IPS DF 6.9 (cell line): ENCODE data around the gene CELF2.

Experiments used
- DNase-seq: peaks from one replicate; pipeline ENCODE4 v3.0.0-alpha.2; 2013; ENCODE audit warnings: low read depth, low spot score
- H3K27ac ChIP-seq: one replicate; pipeline ENCODE4 v1.5.1; 2013; ENCODE audit warnings: low read length, control low read depth
- H3K27me3 ChIP-seq: 2 replicates; pipeline ENCODE4 v1.6.1; 2013; ENCODE audit warnings: mild to moderate bottlenecking, low read length; ENCODE audit not compliant: control insufficient read depth, insufficient read depth
- H3K36me3 ChIP-seq: 2 replicates; pipeline ENCODE4 v1.6.1; 2013; ENCODE audit warnings: low read length; ENCODE audit not compliant: control insufficient read depth, insufficient read depth
- H3K4me1 ChIP-seq: 2 replicates; pipeline ENCODE4 v1.6.1; 2013; ENCODE audit warnings: low read length; ENCODE audit not compliant: control insufficient read depth, insufficient read depth
- H3K4me3 ChIP-seq: 2 replicates; pipeline ENCODE4 v1.5.1; 2013; ENCODE audit warnings: mild to moderate bottlenecking, low read length
- H3K9me3 ChIP-seq: 2 replicates; pipeline ENCODE4 v1.6.1; 2013; ENCODE audit warnings: low read length, inconsistent platforms; ENCODE audit not compliant: control insufficient read depth, insufficient read depth
- WGBS: extraction: QIAGEN DNeasy Blood & Tissue Kit; methylation state at CpG from one replicate; pipeline ENCODE4 v1.1.7; 2013; ENCODE audit warnings: mixed read lengths, missing lambda C conversion rate; ENCODE audit not compliant: insufficient read length, insufficient coverage; 5-methylcytosine and 5-hydroxymethylcytosine counted together

Gene CELF2

DNA sequence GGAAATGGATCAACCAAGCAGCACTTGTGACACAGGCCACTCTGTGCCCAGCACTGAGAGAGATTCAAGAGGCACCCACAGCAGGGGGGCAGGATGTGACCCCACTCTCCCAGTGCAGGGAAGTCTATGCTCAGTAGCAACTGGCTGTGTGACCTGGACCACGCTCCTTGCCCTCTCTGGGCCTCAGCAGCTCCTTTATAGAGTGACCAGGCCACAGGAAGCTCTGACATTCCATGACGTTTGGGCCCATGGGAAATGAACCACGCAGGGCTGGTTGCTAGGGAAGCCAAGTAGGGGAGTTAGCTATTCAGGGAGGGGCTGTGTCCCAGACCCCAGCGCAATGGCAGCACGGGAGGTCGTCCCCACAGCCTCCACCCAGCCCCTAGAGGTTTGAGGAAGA lies 361.2 kb downstream of the CELF2 start:
- Histone ChIP-seq H3K4me3 (no peak overlapping the region), H3K27ac (no peak overlapping the region), H3K9me3 (no peaks in the 10 kb centered on the region), H3K36me3 (no peaks in the 10 kb centered on the region), H3K4me1 (no peaks in the 10 kb centered on the region), H3K27me3 (no peaks in the 10 kb centered on the region)
- DNase-seq = no peak
- no CpG with 5 or more reads among the region's 6 CpGs for WGBS

DNA sequence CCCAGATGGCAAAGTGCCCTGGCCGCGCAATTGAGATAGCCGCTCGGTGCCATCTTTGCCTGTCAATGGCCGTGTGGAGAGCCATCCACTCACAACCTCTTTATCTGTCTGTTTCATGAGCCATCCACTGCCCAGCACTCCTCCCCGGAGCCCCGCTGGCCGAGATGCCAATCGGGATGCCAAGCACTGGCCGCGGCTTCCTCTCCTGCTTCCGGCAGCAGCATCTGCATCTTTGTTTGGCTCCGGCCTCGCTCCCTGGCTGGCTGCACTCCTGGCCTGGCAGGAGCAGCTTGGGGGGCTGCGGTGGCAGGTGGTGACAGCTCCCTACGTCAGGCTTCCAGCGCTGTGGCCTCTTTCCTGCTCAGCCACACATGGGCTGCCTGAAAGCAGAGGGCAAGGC lies 362.1 kb downstream of the CELF2 start:
- Histone ChIP-seq H3K36me3 (no peaks in the 10 kb centered on the region), H3K9me3 (no peaks in the 10 kb centered on the region), H3K27ac (no peak overlapping the region), H3K27me3 (no peaks in the 10 kb centered on the region), H3K4me1 (no peaks in the 10 kb centered on the region), H3K4me3 (no peak overlapping the region)
- no peak for DNase-seq
- no CpG with 5 or more reads among the region's 17 CpGs for WGBS

DNA sequence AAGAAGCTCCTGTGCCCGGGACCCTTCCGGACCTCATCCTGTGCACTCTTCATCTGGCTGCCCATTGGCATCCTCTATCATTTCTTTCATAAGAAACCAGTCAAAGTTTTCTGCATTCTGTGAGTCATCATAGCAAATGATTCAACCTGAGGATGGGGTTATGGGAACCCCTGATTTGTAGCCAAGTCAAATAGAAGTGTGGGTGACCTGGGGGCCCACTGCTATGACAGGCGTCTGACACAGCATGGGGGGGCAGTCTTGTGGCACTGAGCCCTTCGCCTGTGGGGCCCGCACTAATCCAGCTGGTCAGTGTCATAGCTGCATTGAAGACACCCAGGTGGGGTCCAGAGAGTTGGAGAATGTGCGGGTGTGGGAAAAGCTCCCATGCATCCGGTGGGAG lies 363.4 kb downstream of the CELF2 start:
- no peak overlapping the region for H3K4me3 ChIP-seq
- DNase-seq = no peak
- WGBS = no CpG with 5 or more reads among the region's 7 CpGs
- no peaks in the 10 kb centered on the region for H3K4me1 ChIP-seq
- H3K9me3 ChIP-seq = no peaks in the 10 kb centered on the region
- H3K27ac ChIP-seq = no peak overlapping the region
- H3K27me3 ChIP-seq = no peaks in the 10 kb centered on the region
- H3K36me3 ChIP-seq = no peaks in the 10 kb centered on the region

DNA sequence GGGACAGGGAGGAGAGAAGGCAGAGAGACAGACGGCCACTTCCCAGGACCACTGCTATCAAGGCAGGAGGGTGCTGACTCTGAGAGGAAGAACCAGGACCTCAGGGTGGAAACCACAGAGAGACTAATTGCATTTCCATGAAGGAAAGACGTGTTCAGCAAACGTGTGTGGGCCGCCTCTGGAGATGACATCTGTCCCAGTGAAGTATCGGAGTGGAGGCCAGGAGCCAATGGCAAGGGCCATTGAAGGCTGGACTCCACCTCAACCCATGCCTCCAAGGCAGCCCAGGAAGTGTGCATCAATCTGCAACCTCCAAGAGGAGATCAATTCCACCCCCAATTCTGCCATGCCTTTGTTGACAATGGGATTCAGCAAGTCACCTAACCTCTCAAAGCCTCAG lies 363.8 kb downstream of the CELF2 start:
- Histone ChIP-seq H3K4me3 (no peak overlapping the region), H3K27me3 (no peaks in the 10 kb centered on the region), H3K27ac (no peak overlapping the region), H3K36me3 (no peaks in the 10 kb centered on the region), H3K9me3 (no peaks in the 10 kb centered on the region), H3K4me1 (no peaks in the 10 kb centered on the region)
- WGBS = no CpG with 5 or more reads among the region's 5 CpGs
- DNase-seq = no peak

DNA sequence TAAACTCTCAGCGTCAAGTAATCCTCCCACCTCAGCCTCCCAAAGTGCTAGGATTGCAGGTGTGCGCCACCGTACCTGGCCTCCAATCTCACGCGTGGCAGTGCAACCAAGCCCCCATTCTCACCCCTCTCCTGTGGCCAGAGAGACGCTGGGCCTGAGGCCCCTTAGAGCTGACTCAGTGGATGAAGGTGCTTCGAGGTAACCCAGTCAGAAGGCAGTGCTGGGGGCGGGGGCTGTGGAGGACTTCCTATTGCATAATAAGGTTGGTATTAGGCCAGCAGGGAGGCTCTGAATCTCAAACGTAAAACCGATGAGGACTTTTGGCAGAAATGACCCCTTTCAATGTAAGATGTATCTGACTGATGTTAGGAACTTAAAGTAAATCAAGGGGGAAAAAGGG lies 364.5 kb downstream of the CELF2 start:
- WGBS = no CpG with 5 or more reads among the region's 10 CpGs
- DNase-seq = no peak
- Histone ChIP-seq H3K9me3 (no peaks in the 10 kb centered on the region), H3K36me3 (no peaks in the 10 kb centered on the region), H3K27ac (no peak overlapping the region), H3K4me1 (no peaks in the 10 kb centered on the region), H3K4me3 (no peak overlapping the region), H3K27me3 (no peaks in the 10 kb centered on the region)

DNA sequence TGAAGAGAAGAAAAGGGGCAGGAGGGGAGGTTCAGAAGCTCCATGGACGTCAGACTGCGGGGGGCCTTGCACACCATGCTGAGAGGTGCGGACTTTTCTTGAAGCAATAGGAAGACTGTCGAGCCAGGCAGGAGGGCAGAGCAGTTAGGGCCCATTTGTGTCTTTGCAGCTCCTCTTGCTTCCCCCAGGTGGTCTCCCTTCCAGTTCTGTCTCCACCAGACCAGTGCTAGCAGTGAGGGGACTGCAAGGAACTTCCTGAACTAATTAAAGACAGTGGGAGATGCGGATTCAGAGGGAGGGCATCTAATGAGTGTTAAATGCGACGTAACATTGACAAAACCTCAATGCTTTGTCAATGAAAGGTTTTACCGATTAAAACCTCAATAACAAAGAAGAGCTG lies 368.4 kb downstream of the CELF2 start:
- WGBS = no CpG with 5 or more reads among the region's 8 CpGs
- H3K27ac ChIP-seq = no peak overlapping the region
- no peaks in the 10 kb centered on the region for H3K4me1 ChIP-seq
- H3K4me3 ChIP-seq = no peak overlapping the region
- H3K27me3 ChIP-seq = no peaks in the 10 kb centered on the region
- H3K36me3 ChIP-seq = no peaks in the 10 kb centered on the region
- no peaks in the 10 kb centered on the region for H3K9me3 ChIP-seq
- no peak for DNase-seq
